H1 (cell line): ENCODE measurements around the gene DBNDD1. TPM values are rescaled to one million over a fixed set of nuclear protein-coding genes. Genes with fewer than 3 reads are reported as not detected.

Source experiments
- CTCF ChIA-PET: fragments of 300-600 bp; sonication (Branson Sonifier 250); formaldehyde crosslinking; loops from one replicate; lab custom pipeline; 2021; ENCODE audit not compliant: partially characterized antibody; lab: Charles Lee
- POLR2A ChIA-PET: fragments of 300-600 bp; sonication (Branson Sonifier 250); formaldehyde crosslinking; loops from one replicate; lab custom pipeline; 2021; ENCODE audit warnings: inconsistent platforms; ENCODE audit not compliant: partially characterized antibody; lab: Charles Lee
- DNase-seq, 2 experiments: peaks; one replicate each; pipeline versions ENCODE4 v3.0.0 to v3.0.0-alpha.2; 2010 to 2022; ENCODE audit warnings: low spot score in 2 of 2, low read depth in 1 of 2, mixed read lengths in 1 of 2
- FAIRE-seq: peaks from 2 replicates; lab custom pipeline; 2011; peaks lifted over from hg19 to GRCh38; lab: Jason Lieb, UNC
- H2AFZ ChIP-seq: 2 replicates; pipeline ENCODE4 v1.8.1; 2012; ENCODE audit warnings: low read length, inconsistent platforms
- H2AK5ac ChIP-seq: 2 replicates; pipeline ENCODE4 v1.6.1; 2013; ENCODE audit warnings: low read depth, low read length
- H2BK120ac ChIP-seq: replicated peaks from 2 replicates; pipeline ENCODE3; 2013; ENCODE audit warnings: low read depth, low read length, inconsistent platforms
- H2BK12ac ChIP-seq: 2 replicates; pipeline ENCODE4 v1.6.1; 2013; ENCODE audit warnings: low read depth, low read length
- H2BK15ac ChIP-seq: 2 replicates; pipeline ENCODE4 v1.6.1; 2013; ENCODE audit warnings: low read length
- H2BK20ac ChIP-seq: 2 replicates; pipeline ENCODE4 v1.6.1; 2013; ENCODE audit warnings: low read length
- H2BK5ac ChIP-seq: 2 replicates; pipeline ENCODE4 v1.6.1; 2013; ENCODE audit warnings: low read depth, low read length
- H3K14ac ChIP-seq: 2 replicates; pipeline ENCODE4 v1.6.1; 2013; ENCODE audit warnings: inconsistent platforms; ENCODE audit not compliant: insufficient read length
- H3K18ac ChIP-seq: 2 replicates; pipeline ENCODE4 v1.6.1; 2013; ENCODE audit warnings: low read length; ENCODE audit errors: extremely low read depth
- H3K23ac ChIP-seq: 2 replicates; pipeline ENCODE4 v1.6.1; 2013; ENCODE audit warnings: inconsistent platforms; ENCODE audit not compliant: insufficient read length
- H3K23me2 ChIP-seq: 2 replicates; pipeline ENCODE4 v1.6.1; 2013; ENCODE audit warnings: low read depth, low read length
- H3K27ac ChIP-seq: 2 replicates; pipeline ENCODE4 v1.6.1; 2011; ENCODE audit warnings: low read depth, low read length, inconsistent platforms
- H3K27me3 ChIP-seq, 4 experiments: replicated peaks in 1 of 4; 1 replicate in 1 of 4; 2 replicates in 3 of 4; pipeline versions ENCODE4 v1.6.1 to v1.8.1; 2011 to 2013; ENCODE audit warnings: low read length in 3 of 4, mild to moderate bottlenecking in 3 of 4, inconsistent platforms in 2 of 4, mixed read lengths in 2 of 4, moderate library complexity in 1 of 4; ENCODE audit not compliant: control insufficient read depth in 3 of 4, insufficient read depth in 3 of 4; ENCODE audit errors: extremely low read depth in 1 of 4
- H3K36me3 ChIP-seq, 4 experiments: 2 replicates each; pipeline versions ENCODE4 v1.6.1 to v1.8.1; 2011 to 2013; ENCODE audit warnings: mild to moderate bottlenecking in 4 of 4, low read length in 3 of 4, moderate library complexity in 2 of 4, control low read depth in 1 of 4, inconsistent platforms in 1 of 4; ENCODE audit not compliant: insufficient read depth in 4 of 4, control insufficient read depth in 2 of 4
- H3K4ac ChIP-seq: replicated peaks from 2 replicates; pipeline ENCODE3; 2013; ENCODE audit warnings: low read length, low read depth, mixed read lengths, inconsistent platforms; ENCODE audit not compliant: insufficient read length
- H3K4me1 ChIP-seq, 4 experiments: replicated peaks in 1 of 4; 1 replicate in 1 of 4; 2 replicates in 3 of 4; pipeline versions ENCODE4 v1.6.1 to v1.8.1; 2011 to 2013; ENCODE audit warnings: low read length in 3 of 4, inconsistent platforms in 2 of 4, mixed read lengths in 1 of 4; ENCODE audit not compliant: insufficient read depth in 4 of 4, control insufficient read depth in 3 of 4
- H3K4me2 ChIP-seq, 2 experiments: 2 replicates each; pipeline versions ENCODE4 v1.6.1 to v1.8.1; 2011 to 2013; ENCODE audit warnings: low read depth in 2 of 2, low read length in 2 of 2, control low read depth in 1 of 2, inconsistent platforms in 1 of 2, mild to moderate bottlenecking in 1 of 2; ENCODE audit not compliant: insufficient read depth in 1 of 2
- H3K4me3 ChIP-seq, 4 experiments: fragments of 200-600, 300-600 bp in 1 of 4; sonication (generic), shearing (Covaris generic), sonication (Bioruptor Twin) in 1 of 4; 2 replicates each; pipeline versions ENCODE4 v1.5.1 to v1.8.1; 2011 to 2016; ENCODE audit warnings: low read length in 4 of 4, low read depth in 3 of 4, control low read depth in 2 of 4, inconsistent platforms in 2 of 4, mild to moderate bottlenecking in 2 of 4, mixed read lengths in 1 of 4, moderate library complexity in 1 of 4; ENCODE audit not compliant: insufficient read depth in 2 of 4; ENCODE audit errors: extremely low read depth in 1 of 4
- H3K56ac ChIP-seq: replicated peaks from 2 replicates; pipeline ENCODE3; 2013; ENCODE audit warnings: low read depth, mild to moderate bottlenecking, mixed read lengths, low read length, inconsistent platforms; ENCODE audit not compliant: insufficient read length
- H3K79me1 ChIP-seq: 2 replicates; pipeline ENCODE4 v1.6.1; 2013; ENCODE audit warnings: low read depth, low read length, control low read depth
- H3K79me2 ChIP-seq, 2 experiments: 2 replicates each; pipeline versions ENCODE4 v1.6.1 to v1.8.1; 2012 to 2013; ENCODE audit warnings: low read length in 2 of 2, mild to moderate bottlenecking in 2 of 2, inconsistent platforms in 1 of 2; ENCODE audit not compliant: insufficient read depth in 2 of 2, control insufficient read depth in 1 of 2
- H3K9ac ChIP-seq, 4 experiments: replicated peaks in 1 of 4; 1 replicate in 1 of 4; 2 replicates in 3 of 4; pipeline versions ENCODE4 v1.6.1 to v1.8.1; 2011 to 2013; ENCODE audit warnings: low read depth in 3 of 4, low read length in 3 of 4, control low read depth in 2 of 4, mild to moderate bottlenecking in 2 of 4, moderate library complexity in 2 of 4, inconsistent platforms in 1 of 4; ENCODE audit errors: extremely low read depth in 1 of 4
- H3K9me3 ChIP-seq, 2 experiments: 2 replicates each; pipeline versions ENCODE4 v1.6.1 to v1.8.1; 2012 to 2013; ENCODE audit warnings: mild to moderate bottlenecking in 2 of 2, moderate library complexity in 2 of 2, control low read depth in 1 of 2, inconsistent platforms in 1 of 2, low read depth in 1 of 2, low read length in 1 of 2, mixed read lengths in 1 of 2; ENCODE audit not compliant: insufficient read depth in 2 of 2
- H4K20me1 ChIP-seq, 2 experiments: replicated peaks in 1 of 2; 2 replicates each; pipeline versions ENCODE3 to v1.8.1; 2011 to 2013; ENCODE audit warnings: inconsistent platforms in 2 of 2, low read length in 2 of 2, mild to moderate bottlenecking in 1 of 2; ENCODE audit not compliant: insufficient read depth in 2 of 2, control insufficient read depth in 1 of 2
- H4K5ac ChIP-seq: 2 replicates; pipeline ENCODE4 v1.6.1; 2013; ENCODE audit warnings: low read length, low read depth, mixed read lengths, inconsistent platforms; ENCODE audit not compliant: insufficient read length
- H4K8ac ChIP-seq: 2 replicates; pipeline ENCODE4 v1.8.0; 2013; ENCODE audit warnings: mild to moderate bottlenecking, moderate library complexity, low read length, inconsistent platforms; ENCODE audit not compliant: insufficient read depth; ENCODE audit errors: extremely low read depth
- H4K91ac ChIP-seq: replicated peaks from 2 replicates; pipeline ENCODE3; 2013; ENCODE audit warnings: low read length, mixed read lengths, inconsistent platforms; ENCODE audit not compliant: insufficient read length
- BRCA1 ChIP-seq: IDR thresholded peaks from 2 replicates; pipeline ENCODE4 v1.6.1; 2012; ENCODE audit warnings: low read depth, low read length, improper control_type of control experiment
- CBX5 ChIP-seq: fragments of 300-800, 300-1000 bp; sonication (generic); IDR thresholded peaks from 2 replicates; pipeline ENCODE4 v1.7.1; 2016; ENCODE audit warnings: antibody characterized with exemption, low read length, low read depth
- FOSL1 ChIP-seq: IDR thresholded peaks from 2 replicates; pipeline ENCODE4 v1.6.1; 2011; ENCODE audit warnings: mild to moderate bottlenecking, low read depth, low read length, moderate library complexity; ENCODE audit not compliant: insufficient read depth
- GABPA ChIP-seq: IDR thresholded peaks from 2 replicates; pipeline ENCODE4 v1.6.1; 2011; ENCODE audit warnings: mild to moderate bottlenecking, low read length, moderate library complexity, borderline replicate concordance; ENCODE audit not compliant: insufficient read depth
- NANOG ChIP-seq: IDR thresholded peaks from 2 replicates; pipeline ENCODE4 v1.6.1; 2011; ENCODE audit warnings: low read length, low read depth, mild to moderate bottlenecking, inconsistent platforms; ENCODE audit not compliant: insufficient read depth, poor library complexity, severe bottlenecking
- POLR2AphosphoS5 ChIP-seq: IDR thresholded peaks from 2 replicates; pipeline ENCODE4 v1.6.1; 2011; ENCODE audit warnings: low read depth, low read length
- SIX5 ChIP-seq: IDR thresholded peaks from 2 replicates; pipeline ENCODE4 v1.6.1; 2011; ENCODE audit warnings: mild to moderate bottlenecking, low read depth, low read length
- SP2 ChIP-seq: IDR thresholded peaks from 2 replicates; pipeline ENCODE4 v1.6.1; 2012; ENCODE audit warnings: mild to moderate bottlenecking, low read length, inconsistent platforms
- TAF7 ChIP-seq: optimal IDR thresholded peaks from 2 replicates; pipeline ENCODE3; 2011; ENCODE audit warnings: low read depth, mild to moderate bottlenecking, inconsistent platforms, low read length, moderate library complexity, borderline replicate concordance
- TBP ChIP-seq: IDR thresholded peaks from 2 replicates; pipeline ENCODE4 v1.6.1; 2011; ENCODE audit warnings: low read depth, low read length, improper control_type of control experiment
- TEAD4 ChIP-seq: IDR thresholded peaks from 2 replicates; pipeline ENCODE4 v1.6.1; 2012; ENCODE audit warnings: low read depth, low read length, inconsistent platforms, mixed read lengths
- USF2 ChIP-seq: IDR thresholded peaks from 2 replicates; pipeline ENCODE4 v1.6.1; 2011; ENCODE audit warnings: low read length, improper control_type of control experiment
- WGBS, 2 experiments: shearing (Covaris generic) in 1 of 2; methylation state at CpG; one replicate each; pipeline versions ENCODE4 v1.1.6 to v1.1.7; 2013 to 2015; ENCODE audit warnings: low lambda C conversion rate in 2 of 2, mixed read lengths in 2 of 2, inconsistent platforms in 1 of 2, low coverage in 1 of 2, missing lambda C conversion rate in 1 of 2; ENCODE audit not compliant: insufficient replicate concordance in 2 of 2, insufficient coverage in 1 of 2, insufficient read length in 1 of 2; ENCODE audit errors: extremely low coverage in 1 of 2, missing lambda C conversion rate in 1 of 2; 5-methylcytosine and 5-hydroxymethylcytosine counted together
- polyA plus RNA-seq, 7 experiments: library from polyadenylated mRNA; depleted of rRNA in 3 of 7; stranded (reverse) in 5 of 7; unstranded in 2 of 7; fragments of >200 nt in 5 of 7; fragments of 200-250 nt in 2 of 7; gene quantifications; 1 replicate in 5 of 7; 2 replicates in 1 of 7; 4 replicates in 1 of 7; pipeline versions ENCODE4 v1.2.1 to v1.2.3, GENCODE V29; 2011 to 2013; ENCODE audit warnings: missing spikeins in 2 of 7, mixed read lengths in 2 of 7
- total RNA-seq: library from RNA; stranded (reverse); fragmentation: NEBNext Ultra II Directional; extraction: Animal tissue kit (Norgen Biotek cat#: 25700); gene quantifications from 2 replicates; pipeline ENCODE4 v1.2.1, GENCODE V29; 2021

The DBNDD1 gene
- total and polyA plus RNA-seq, 2 of the 8 experiments (the other 6 are each of a cell fraction or from before 2014, with no cell fraction given), result 69.9 to 92.6 TPM

GRCh38 chr16:90061437-90061836 lies 42.2 kb upstream of the DBNDD1 start:
- Histone ChIP-seq H3K4me3 (no peak overlapping the region), H3K23ac (no peak overlapping the region), H3K9me3 (peaks cover 10 to 11% of the 10 kb centered on the region in 2 experiments; a peak in 2 of 4 replicates), H3K79me1 (no peaks in the 10 kb centered on the region), H3K18ac (no peak overlapping the region), H3K36me3 (no peaks in the 10 kb centered on the region), H4K8ac (no peak overlapping the region), H4K91ac (no peak overlapping the region), H2BK20ac (no peak overlapping the region), H3K14ac (no peak overlapping the region), H3K79me2 (no peaks in the 10 kb centered on the region), H2AK5ac (no peak overlapping the region), H3K4me2 (no peak overlapping the region), H2AFZ (no peak overlapping the region), H2BK15ac (no peak overlapping the region), H3K56ac (no peak overlapping the region), H3K27me3 (no peaks in the 10 kb centered on the region), H2BK120ac (no peak overlapping the region), H3K4me1 (no peaks in the 10 kb centered on the region), H2BK12ac (no peak overlapping the region), H3K27ac (no peak overlapping the region), H3K9ac (no peak overlapping the region), H2BK5ac (no peak overlapping the region), H4K5ac (no peak overlapping the region), H3K23me2 (no peaks in the 10 kb centered on the region), H3K4ac (no peak overlapping the region), H4K20me1 (no peaks in the 10 kb centered on the region)
- POLR2A ChIA-PET, result no interaction called here
- WGBS, 2 experiments, result 83% methylated on average over 3 of the region's 3 CpGs; no CpG with 5 or more reads in 1 of the 2 experiments
- DNase-seq (no peak), FAIRE-seq (no peak)
- CTCF ChIA-PET, result no interaction called here
- TF ChIP-seq NANOG (no peak), SIX5 (no peak), POLR2AphosphoS5 (no peak), TAF7 (no peak), TBP (no peak), SP2 (no peak), TEAD4 (no peak), CBX5 (no peak), USF2 (no peak), GABPA (no peak), BRCA1 (no peak), FOSL1 (no peak)
